ENCODE data around the gene DHDH.

DHDH gene

DNA sequence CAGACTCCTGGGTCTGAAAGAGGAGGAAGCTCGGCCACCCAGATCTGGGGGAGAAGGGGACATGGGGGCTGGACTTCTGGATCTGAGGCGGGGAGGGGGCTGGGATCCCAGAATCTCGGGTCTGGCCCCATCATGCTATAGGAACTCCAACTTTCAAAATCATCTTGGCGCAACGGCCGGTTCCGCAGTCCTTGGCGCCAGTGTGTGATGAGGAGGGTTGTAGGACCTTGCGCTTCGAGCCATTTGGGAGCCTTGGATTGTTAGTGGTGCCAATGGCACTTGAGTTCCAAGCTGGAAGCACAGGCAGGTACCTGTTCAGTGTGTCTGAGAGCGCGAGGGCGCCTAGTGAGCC is 60.5 kb downstream of the DHDH start:
- no peak for DNase-seq
- Histone ChIP-seq H3K4me2 (ENCODE audit: insufficient read depth, low read length) (peak overlapping the region; percentile 88), H3K9ac (ENCODE audit: low read depth, low read length) (peak overlapping the region; percentile 93), H3K79me2 (ENCODE audit: insufficient read depth, low read length) (peaks cover 80% of the 10 kb centered on the region), H3K4me1 (ENCODE audit: insufficient read depth, low read length) (peaks cover 45% of the 10 kb centered on the region), H3K27ac (ENCODE audit: low read length) (peak overlapping the region; percentile 99), H2AFZ (ENCODE audit: low read depth, low read length) (peak overlapping the region; percentile 83), H3K27me3 (ENCODE audit: insufficient read depth, low read length, poor library complexity) (no peaks in the 10 kb centered on the region), H3K9me3 (ENCODE audit: insufficient read depth, low read length, severe bottlenecking) (no peaks in the 10 kb centered on the region), H4K20me1 (ENCODE audit: insufficient read depth, low read length) (peaks cover 26% of the 10 kb centered on the region), H3K36me3 (ENCODE audit: insufficient read depth, low read length) (peaks cover 23% of the 10 kb centered on the region), H3K4me3 (ENCODE audit: low read depth in 1 of 2, low read length in 2 of 2) (peak overlapping the region; percentile 95 to 98)
- ATAC-seq (ENCODE audit: insufficient read depth, low read depth) = no peak
- TF ChIP-seq, protein P1, sequence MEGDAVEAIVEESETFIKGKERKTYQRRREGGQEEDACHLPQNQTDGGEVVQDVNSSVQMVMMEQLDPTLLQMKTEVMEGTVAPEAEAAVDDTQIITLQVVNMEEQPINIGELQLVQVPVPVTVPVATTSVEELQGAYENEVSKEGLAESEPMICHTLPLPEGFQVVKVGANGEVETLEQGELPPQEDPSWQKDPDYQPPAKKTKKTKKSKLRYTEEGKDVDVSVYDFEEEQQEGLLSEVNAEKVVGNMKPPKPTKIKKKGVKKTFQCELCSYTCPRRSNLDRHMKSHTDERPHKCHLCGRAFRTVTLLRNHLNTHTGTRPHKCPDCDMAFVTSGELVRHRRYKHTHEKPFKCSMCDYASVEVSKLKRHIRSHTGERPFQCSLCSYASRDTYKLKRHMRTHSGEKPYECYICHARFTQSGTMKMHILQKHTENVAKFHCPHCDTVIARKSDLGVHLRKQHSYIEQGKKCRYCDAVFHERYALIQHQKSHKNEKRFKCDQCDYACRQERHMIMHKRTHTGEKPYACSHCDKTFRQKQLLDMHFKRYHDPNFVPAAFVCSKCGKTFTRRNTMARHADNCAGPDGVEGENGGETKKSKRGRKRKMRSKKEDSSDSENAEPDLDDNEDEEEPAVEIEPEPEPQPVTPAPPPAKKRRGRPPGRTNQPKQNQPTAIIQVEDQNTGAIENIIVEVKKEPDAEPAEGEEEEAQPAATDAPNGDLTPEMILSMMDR (IDR thresholded peaks at IDR 0.05; ENCODE audit: borderline replicate concordance, extremely low read depth, low read length, poor library complexity, severe bottlenecking) = no peak
- no peak for TF ChIP-seq EZH2 (IDR thresholded peaks at IDR 0.05; ENCODE audit: borderline replicate concordance, low read depth, low read length, severe bottlenecking)

Measured in DND-41 (cell line).